ENCODE results near the gene VAV2. TPM values are rescaled to one million over a fixed set of nuclear protein-coding genes. Genes with fewer than 3 reads are reported as not detected.

Gene VAV2, protein sequence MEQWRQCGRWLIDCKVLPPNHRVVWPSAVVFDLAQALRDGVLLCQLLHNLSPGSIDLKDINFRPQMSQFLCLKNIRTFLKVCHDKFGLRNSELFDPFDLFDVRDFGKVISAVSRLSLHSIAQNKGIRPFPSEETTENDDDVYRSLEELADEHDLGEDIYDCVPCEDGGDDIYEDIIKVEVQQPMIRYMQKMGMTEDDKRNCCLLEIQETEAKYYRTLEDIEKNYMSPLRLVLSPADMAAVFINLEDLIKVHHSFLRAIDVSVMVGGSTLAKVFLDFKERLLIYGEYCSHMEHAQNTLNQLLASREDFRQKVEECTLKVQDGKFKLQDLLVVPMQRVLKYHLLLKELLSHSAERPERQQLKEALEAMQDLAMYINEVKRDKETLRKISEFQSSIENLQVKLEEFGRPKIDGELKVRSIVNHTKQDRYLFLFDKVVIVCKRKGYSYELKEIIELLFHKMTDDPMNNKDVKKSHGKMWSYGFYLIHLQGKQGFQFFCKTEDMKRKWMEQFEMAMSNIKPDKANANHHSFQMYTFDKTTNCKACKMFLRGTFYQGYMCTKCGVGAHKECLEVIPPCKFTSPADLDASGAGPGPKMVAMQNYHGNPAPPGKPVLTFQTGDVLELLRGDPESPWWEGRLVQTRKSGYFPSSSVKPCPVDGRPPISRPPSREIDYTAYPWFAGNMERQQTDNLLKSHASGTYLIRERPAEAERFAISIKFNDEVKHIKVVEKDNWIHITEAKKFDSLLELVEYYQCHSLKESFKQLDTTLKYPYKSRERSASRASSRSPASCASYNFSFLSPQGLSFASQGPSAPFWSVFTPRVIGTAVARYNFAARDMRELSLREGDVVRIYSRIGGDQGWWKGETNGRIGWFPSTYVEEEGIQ
- total RNA-seq = 1 to 10 TPM; 3.3 to 4.3 TPM
- polyA plus RNA-seq = under 1 TPM; 0.20 to 0.36 (median 0.27) TPM
- 1.6 to 6.0 (median 5.5) reads per million in 6 experiments for total RNA-seq

GRCh38 chr9:133991964-133992779 lies at the start of gene VAV2:
VAV2 (minus strand) TSS chr9:133992324; CDS start chr9:133992278, 46 bp downstream.
- Mint-ChIP-seq H3K4me3 (peak within 1 kb of the TSS; percentile 52 to 87 (median 72)), H3K36me3 (no peaks in the 10 kb centered on the region), H3K27me3 (peaks cover 0 to 10% (median 5%) of the 10 kb centered on the region in 5 donors), H3K9me3 (no peaks in the 10 kb centered on the region), H3K27ac (no peak within 1 kb of the TSS), H3K4me1 (peaks cover 2 to 15% (median 7%) of the 10 kb centered on the region in 4 donors)
- peak; percentile 45 to 59 for ATAC-seq
- DNase-seq = peak in 9 of 10 donors; percentile 14 to 68 (median 33)
- POLR2A ChIA-PET = interaction anchor here (0.6 to 2.2 kb wide), 3 partner anchors 199 to 483 kb away, joined by 5 to 8 read pairs (median 5); no protein-coding TSS in a partner anchor

GRCh38 chr9:134041649-134041962 lies 49.5 kb upstream of the VAV2 start:
- Mint-ChIP-seq H3K27me3 (no peaks in the 10 kb centered on the region), H3K27ac (peak overlapping the region in 1 of 10 donors; percentile 15), H3K9me3 (peaks cover 0 to 18% (median 3%) of the 10 kb centered on the region in 9 donors), H3K36me3 (peaks cover 18 to 63% (median 35%) of the 10 kb centered on the region in 3 donors), H3K4me3 (no peak overlapping the region), H3K4me1 (peaks cover 0 to 4% (median 0%) of the 10 kb centered on the region in 4 donors)
- ATAC-seq = no peak
- no peak for DNase-seq
- POLR2A ChIA-PET = interaction anchor here (0.5 kb wide), 1 partner anchor 661 kb away, joined by 5 read pairs; no protein-coding TSS in a partner anchor

DNA sequence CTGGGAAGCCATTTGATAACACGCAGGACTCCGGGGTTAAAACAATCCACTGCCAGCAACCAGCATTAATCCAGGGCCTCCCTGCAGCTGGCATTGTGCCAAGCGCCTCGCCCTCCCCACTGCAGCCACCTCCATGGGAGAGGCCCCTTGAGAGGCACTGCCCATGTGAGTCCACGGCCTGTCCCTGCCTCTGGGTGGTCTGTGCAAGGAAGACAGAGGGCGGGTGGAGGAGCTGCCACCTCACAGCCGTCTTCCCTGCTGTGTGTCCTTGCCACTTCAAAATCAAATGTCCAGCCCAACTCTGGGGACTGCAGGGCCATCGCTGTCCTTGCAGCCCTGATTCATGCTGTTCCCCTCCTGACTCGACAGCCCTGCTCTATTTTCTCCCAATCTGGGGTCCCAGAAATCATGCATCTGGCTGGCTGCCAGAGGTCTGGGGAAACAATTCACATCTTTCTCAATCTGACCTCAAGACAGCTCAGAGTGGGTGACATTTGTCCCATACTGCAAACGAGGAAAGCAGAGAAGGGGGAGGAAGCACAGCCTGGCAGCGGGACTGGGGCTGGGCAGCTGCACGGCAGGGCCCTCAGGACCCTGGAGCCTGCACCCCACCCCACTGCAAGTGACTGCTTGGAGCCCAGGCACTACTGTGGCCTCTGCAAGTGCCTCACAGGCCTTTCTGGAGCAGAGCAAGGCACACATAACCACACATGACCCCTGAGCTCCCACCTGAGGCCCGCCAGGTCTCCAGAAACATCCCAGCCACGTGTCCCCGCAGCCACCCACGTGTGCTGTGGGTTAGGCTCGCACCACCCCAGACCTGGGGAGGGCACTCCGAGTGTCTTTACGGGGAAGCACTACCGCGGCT lies 48.9 kb upstream of the VAV2 start:
- Mint-ChIP-seq H3K9me3 (peaks cover 0 to 18% (median 3%) of the 10 kb centered on the region in 9 donors), H3K27me3 (no peaks in the 10 kb centered on the region), H3K4me1 (peaks cover 0 to 4% (median 0%) of the 10 kb centered on the region in 4 donors), H3K4me3 (no peak overlapping the region), H3K27ac (no peak overlapping the region), H3K36me3 (peaks cover 18 to 65% (median 35%) of the 10 kb centered on the region in 3 donors)
- POLR2A ChIA-PET = interaction anchor here (0.5 kb wide), 1 partner anchor 660 kb away, joined by 5 read pairs; no protein-coding TSS in a partner anchor
- DNase-seq = no peak
- no peak for ATAC-seq

DNA sequence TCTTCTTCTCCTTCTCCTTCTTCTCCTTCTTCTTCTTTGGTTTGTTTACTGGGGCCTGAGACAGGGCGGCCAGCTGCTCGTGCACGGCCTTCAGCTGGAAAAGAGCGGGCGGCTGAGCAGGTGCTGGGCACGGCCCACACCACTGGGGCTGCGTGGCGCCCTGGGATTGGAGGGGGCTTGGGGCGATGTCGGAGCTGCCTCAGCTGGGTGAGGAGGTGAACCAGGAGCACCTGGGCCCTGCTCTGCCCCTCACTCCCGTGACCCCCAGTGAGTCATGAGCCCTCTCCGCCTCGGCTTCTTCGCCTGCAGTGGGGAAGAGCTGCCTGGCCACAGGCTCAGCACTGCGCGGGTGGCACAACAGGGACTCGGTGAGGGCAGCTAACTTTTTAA lies 48.0 kb upstream of the VAV2 start:
- Mint-ChIP-seq H3K4me1 (peaks cover 0 to 4% (median 0%) of the 10 kb centered on the region in 4 donors), H3K9me3 (peaks cover 0 to 18% (median 3%) of the 10 kb centered on the region in 9 donors), H3K27me3 (no peaks in the 10 kb centered on the region), H3K27ac (peak overlapping the region in 1 of 10 donors; percentile 62), H3K4me3 (no peak overlapping the region), H3K36me3 (peaks cover 18 to 67% (median 35%) of the 10 kb centered on the region in 3 donors)
- POLR2A ChIA-PET = no interaction called here
- DNase-seq = no peak
- no peak for ATAC-seq

DNA sequence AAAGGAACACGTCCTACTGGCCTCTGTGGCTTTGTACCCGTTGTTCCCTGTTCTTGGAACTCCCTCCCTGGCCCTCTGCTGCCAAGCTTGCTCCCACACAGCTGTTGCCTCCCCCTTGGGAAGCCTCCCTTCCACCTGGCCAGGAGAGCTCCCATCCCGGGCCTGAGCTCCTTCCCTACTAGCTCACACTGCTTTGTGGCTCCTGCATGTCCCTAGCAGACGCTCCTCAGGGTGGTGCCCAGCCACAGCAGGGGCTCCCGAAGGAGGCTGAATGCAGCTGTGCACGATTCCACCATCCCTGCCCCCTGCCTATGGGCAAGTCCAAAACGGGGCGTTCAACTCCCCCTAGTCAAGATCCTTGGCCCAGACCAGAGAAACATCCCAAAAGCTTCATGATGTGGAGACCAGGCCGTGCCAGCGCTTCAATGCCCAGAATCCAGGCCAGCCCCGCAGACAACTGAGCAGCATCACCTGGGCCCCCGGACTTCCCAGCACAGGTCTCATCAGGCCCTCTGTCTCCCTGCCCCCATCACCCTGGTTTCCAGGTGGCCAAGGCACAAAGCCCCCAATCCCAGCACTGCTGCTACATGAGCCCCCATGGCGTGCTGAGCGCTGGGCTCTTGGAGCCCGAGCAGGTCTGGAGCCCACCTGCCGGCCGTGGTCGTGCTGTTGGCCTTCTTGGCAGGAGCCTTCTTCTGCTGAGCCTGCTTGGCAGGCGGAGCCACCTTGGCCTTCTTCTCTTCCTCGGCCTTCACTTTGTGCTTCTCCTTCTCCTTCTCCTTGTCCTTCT lies 47.5 kb upstream of the VAV2 start:
- H3K4me1 Mint-ChIP-seq = peaks cover 0 to 4% (median 0%) of the 10 kb centered on the region in 4 donors
- DNase-seq = no peak
- H3K4me3 Mint-ChIP-seq = no peak overlapping the region
- H3K27me3 Mint-ChIP-seq = no peaks in the 10 kb centered on the region
- peak overlapping the region in 2 of 10 donors; percentile 40 to 53 for H3K27ac Mint-ChIP-seq
- ATAC-seq = no peak
- H3K36me3 Mint-ChIP-seq = peaks cover 18 to 67% (median 35%) of the 10 kb centered on the region in 3 donors
- POLR2A ChIA-PET = no interaction called here
- H3K9me3 Mint-ChIP-seq = peaks cover 0 to 18% (median 3%) of the 10 kb centered on the region in 9 donors

- Mint-ChIP-seq H3K27ac (no peak overlapping the region), H3K36me3 (peaks cover 23 to 76% (median 45%) of the 10 kb centered on the region in 3 donors), H3K4me1 (peaks cover 0 to 4% (median 0%) of the 10 kb centered on the region in 4 donors), H3K9me3 (peaks cover 0 to 18% (median 3%) of the 10 kb centered on the region in 9 donors), H3K27me3 (no peaks in the 10 kb centered on the region), H3K4me3 (no peak overlapping the region)
- POLR2A ChIA-PET = no interaction called here
- no peak for DNase-seq
- ATAC-seq = no peak
Observed at GRCh38 chr9:134037641-134038040, 45.5 kb upstream of the VAV2 start.

- DNase-seq (no peak), ATAC-seq (no peak)
- H3K4me1 Mint-ChIP-seq = peaks cover 0 to 4% (median 0%) of the 10 kb centered on the region in 4 donors
- H3K9me3 Mint-ChIP-seq = peaks cover 0 to 18% (median 3%) of the 10 kb centered on the region in 9 donors
- POLR2A ChIA-PET = interaction anchor here (1.3 kb wide), 1 partner anchor 11 kb away, joined by 5 read pairs; the partner anchor contains the start of gene BRD3OS
- no peak overlapping the region for H3K4me3 Mint-ChIP-seq
- peak overlapping the region in 2 of 10 donors; percentile 43 to 56 for H3K27ac Mint-ChIP-seq
- H3K27me3 Mint-ChIP-seq = no peaks in the 10 kb centered on the region
- peaks cover 23 to 77% (median 45%) of the 10 kb centered on the region in 3 donors for H3K36me3 Mint-ChIP-seq
Observed at GRCh38 chr9:134036130-134036529, 44.0 kb upstream of the VAV2 start.

- DNase-seq (no peak), ATAC-seq (no peak)
- Mint-ChIP-seq H3K4me1 (peaks cover 0 to 4% (median 0%) of the 10 kb centered on the region in 4 donors), H3K9me3 (peaks cover 0 to 18% (median 3%) of the 10 kb centered on the region in 9 donors), H3K4me3 (no peak overlapping the region), H3K36me3 (peaks cover 23 to 77% (median 41%) of the 10 kb centered on the region in 3 donors), H3K27ac (peak overlapping the region in 2 of 10 donors; percentile 43 to 74), H3K27me3 (no peaks in the 10 kb centered on the region)
- POLR2A ChIA-PET = interaction anchor here (1.3 kb wide), 1 partner anchor 10 kb away, joined by 5 read pairs; the partner anchor contains the start of gene BRD3OS
Observed at GRCh38 chr9:134035041-134036039, 43.2 kb upstream of the VAV2 start.

DNA sequence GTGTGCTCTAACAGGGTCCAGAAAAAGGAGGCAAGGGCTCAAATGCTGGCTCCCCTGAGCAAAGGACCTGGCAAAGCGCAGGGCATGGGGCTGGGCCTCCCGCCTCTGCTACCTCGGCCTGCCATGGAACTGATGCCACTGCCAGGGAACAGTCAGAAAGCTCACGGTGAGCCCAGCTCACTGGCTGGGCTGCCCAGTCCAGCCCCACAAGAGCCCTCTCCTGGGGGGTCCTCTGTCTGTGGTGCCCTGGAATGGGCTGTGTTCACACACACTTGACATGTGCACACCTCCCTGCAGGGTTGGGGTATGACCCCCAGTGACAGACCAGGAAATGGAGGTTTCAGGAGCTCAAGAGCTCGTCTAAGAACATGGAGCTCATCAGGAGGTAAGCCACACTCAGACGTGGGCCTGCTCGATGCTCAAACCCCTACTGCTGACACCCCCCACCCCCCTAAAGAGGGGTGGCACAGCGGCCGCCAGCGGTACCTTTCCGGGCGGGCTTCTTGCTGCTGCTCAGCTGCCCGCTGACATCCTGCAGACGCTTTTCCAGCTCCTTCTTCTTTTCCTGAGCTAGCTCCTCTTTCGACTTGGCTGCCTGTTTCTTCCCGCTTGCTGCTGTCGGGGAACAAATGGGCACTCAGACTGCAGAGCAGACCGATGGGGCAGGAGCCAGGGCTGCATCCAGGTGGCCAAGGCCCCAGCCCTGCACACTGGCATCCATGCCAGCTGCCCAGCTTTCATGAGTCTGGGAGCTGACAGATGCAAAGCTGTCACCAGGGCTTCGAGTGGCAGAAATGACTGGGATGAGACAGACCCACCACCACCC lies 42.3 kb upstream of the VAV2 start:
- Mint-ChIP-seq H3K9me3 (peaks cover 0 to 17% (median 1%) of the 10 kb centered on the region in 9 donors), H3K27me3 (no peaks in the 10 kb centered on the region), H3K36me3 (peaks cover 16 to 68% (median 32%) of the 10 kb centered on the region in 3 donors), H3K27ac (no peak overlapping the region), H3K4me3 (no peak overlapping the region), H3K4me1 (peaks cover 0 to 4% (median 0%) of the 10 kb centered on the region in 4 donors)
- POLR2A ChIA-PET = no interaction called here
- no peak for ATAC-seq
- no peak for DNase-seq

Measured in naive thymus-derived CD8-positive, alpha-beta T cell (primary cell).